HepG2 (cell line): ENCODE data around the gene TOB1. TPM values are rescaled to one million over a fixed set of nuclear protein-coding genes. Genes with fewer than 3 reads are reported as not detected.

Source experiments
- ATAC-seq: fragments of 200-7000 bp; cut with Tn5 transposase; 3 replicates; pipeline ENCODE4 v1.9.1; 2020; ENCODE audit warnings: mild to moderate bottlenecking, moderate library complexity
- BruUV-seq: library from RNA; stranded (reverse); fragments of 400-500 nt; replicated peaks from 2 replicates; lab custom pipeline; 2021; lab: Mats Ljungman, UMichigan
- CTCF ChIA-PET: fragments of 300-600 bp; formaldehyde crosslinking; extraction: SDS; loops from one replicate; lab custom pipeline; 2021; ENCODE audit warnings: low total read pairs, inconsistent platforms, low intra/inter-chr PET ratio; lab: Yijun Ruan, JAX
- POLR2A ChIA-PET: fragments of 350-600 bp; sonication (Branson Sonifier 250); formaldehyde crosslinking; loops from one replicate; lab custom pipeline; 2020; ENCODE audit warnings: antibody characterized with exemption, inconsistent platforms; lab: Yijun Ruan, JAX
- DNase-seq: peaks from one replicate; pipeline ENCODE4 v3.0.0-alpha.2; 2015; ENCODE audit warnings: low spot score
- FAIRE-seq: peaks from 3 replicates; lab custom pipeline; 2011; peaks lifted over from hg19 to GRCh38; lab: Jason Lieb, UNC
- H2AFZ ChIP-seq: one replicate; pipeline ENCODE4 v1.6.1; 2011; ENCODE audit warnings: low read length, inconsistent platforms
- H3K27ac ChIP-seq: fragments of 300-600 bp; 3 replicates; pipeline ENCODE4 v1.8.0; 2011; ENCODE audit warnings: mixed run types, mild to moderate bottlenecking, mixed read lengths, low read length, inconsistent platforms; ENCODE audit not compliant: insufficient read depth; ENCODE audit errors: extremely low read length
- H3K27me3 ChIP-seq, 2 experiments: fragments of 200-600 bp in 1 of 2; 2 replicates in 1 of 2; 3 replicates in 1 of 2; pipeline versions ENCODE4 v1.6.0 to v1.8.0; 2011; ENCODE audit warnings: low read length in 2 of 2, mild to moderate bottlenecking in 2 of 2, moderate library complexity in 2 of 2, inconsistent platforms in 1 of 2; ENCODE audit not compliant: insufficient read depth in 2 of 2, control insufficient read depth in 1 of 2
- H3K36me3 ChIP-seq, 2 experiments: fragments of 200-600 bp in 1 of 2; replicated peaks in 1 of 2; 2 replicates in 1 of 2; 3 replicates in 1 of 2; pipeline versions ENCODE4 v1.5.1 to v1.8.0; 2011; ENCODE audit warnings: low read length in 2 of 2, inconsistent platforms in 1 of 2; ENCODE audit not compliant: insufficient read depth in 2 of 2, control insufficient read depth in 1 of 2
- H3K4me1 ChIP-seq: 2 replicates; pipeline ENCODE4 v1.5.1; 2012; ENCODE audit warnings: low read length, inconsistent platforms; ENCODE audit not compliant: insufficient read depth
- H3K4me2 ChIP-seq: 2 replicates; pipeline ENCODE4 v1.6.0; 2011; ENCODE audit warnings: low read depth, low read length, inconsistent platforms
- H3K4me3 ChIP-seq, 3 experiments: fragments of 200-600 bp in 1 of 3; sonication (generic), shearing (Covaris generic) in 1 of 3; replicated peaks in 1 of 3; 2 replicates each; pipeline ENCODE4 v1.5.1; 2011 to 2016; ENCODE audit warnings: low read length in 3 of 3, inconsistent platforms in 2 of 3, low read depth in 2 of 3, mild to moderate bottlenecking in 2 of 3, control low read depth in 1 of 3, mixed read lengths in 1 of 3; ENCODE audit not compliant: insufficient read depth in 1 of 3
- H3K79me2 ChIP-seq: one replicate; pipeline ENCODE4 v1.6.1; 2011; ENCODE audit warnings: low read length, inconsistent platforms; ENCODE audit not compliant: insufficient read depth
- H3K9ac ChIP-seq: 2 replicates; pipeline ENCODE4 v1.6.0; 2011; ENCODE audit warnings: mild to moderate bottlenecking, low read depth, low read length, inconsistent platforms; ENCODE audit not compliant: insufficient read depth
- H3K9me3 ChIP-seq: 2 replicates; pipeline ENCODE4 v1.5.1; 2012; ENCODE audit warnings: mild to moderate bottlenecking, low read length
- H4K20me1 ChIP-seq: 2 replicates; pipeline ENCODE4 v1.6.0; 2011; ENCODE audit warnings: inconsistent platforms, mild to moderate bottlenecking, low read length, moderate library complexity; ENCODE audit not compliant: insufficient read depth
- AHR ChIP-seq: IDR thresholded peaks from 2 replicates; pipeline ENCODE4 v1.6.1; 2018; ENCODE audit warnings: missing genetic modification reagents, missing compliant biosample characterization
- ASH2L ChIP-seq: fragments of 300-600, 200-600 bp; sonication (generic); IDR thresholded peaks from 2 replicates; pipeline ENCODE4 v1.7.0; 2017; ENCODE audit warnings: low read depth, mild to moderate bottlenecking, moderate library complexity, mixed read lengths, low read length; ENCODE audit not compliant: insufficient read length
- ATRX ChIP-seq: sonication (generic); formaldehyde crosslinking; IDR thresholded peaks from 2 replicates; pipeline ENCODE4 v1.4.0; 2020; ENCODE audit warnings: missing genetic modification reagents, borderline replicate concordance
- ELF3 ChIP-seq: IDR thresholded peaks from 2 replicates; pipeline ENCODE4 v1.6.1; 2016; ENCODE audit warnings: missing genetic modification reagents, missing compliant biosample characterization
- EP300 ChIP-seq, 3 experiments: sonication (generic) in 1 of 3; formaldehyde crosslinking in 1 of 3; IDR thresholded peaks; 2 replicates each; pipeline versions ENCODE4 v1.5.1 to v1.6.1; 2011 to 2020; ENCODE audit warnings: low read depth in 2 of 3, low read length in 2 of 3, borderline replicate concordance in 1 of 3, improper control_type of control experiment in 1 of 3, mild to moderate bottlenecking in 1 of 3, missing genetic modification reagents in 1 of 3, moderate library complexity in 1 of 3
- ERF ChIP-seq: IDR thresholded peaks from 2 replicates; pipeline ENCODE4 v1.6.1; 2018; ENCODE audit warnings: missing biosample characterization, missing genetic modification reagents
- GLMP ChIP-seq: sonication (generic); formaldehyde crosslinking; IDR thresholded peaks from 2 replicates; pipeline ENCODE4 v1.9.0; 2021; ENCODE audit warnings: missing genetic modification reagents, mild to moderate bottlenecking, borderline replicate concordance
- HOXA5 ChIP-seq: sonication (generic); formaldehyde crosslinking; IDR thresholded peaks from 2 replicates; pipeline ENCODE4 v1.4.0; 2020; ENCODE audit warnings: missing genetic modification reagents
- PATZ1 ChIP-seq: sonication (generic); formaldehyde crosslinking; IDR thresholded peaks from 2 replicates; pipeline ENCODE4 v1.4.0; 2020; ENCODE audit warnings: missing genetic modification reagents
- RORA ChIP-seq: sonication (generic); formaldehyde crosslinking; IDR thresholded peaks from 2 replicates; pipeline ENCODE4 v1.5.0; 2020; ENCODE audit warnings: mild to moderate bottlenecking, missing genetic modification reagents, moderate library complexity
- SCMH1 ChIP-seq: sonication (generic); formaldehyde crosslinking; IDR thresholded peaks from 2 replicates; pipeline ENCODE4 v1.9.0; 2021; ENCODE audit warnings: missing genetic modification reagents, mild to moderate bottlenecking, borderline replicate concordance
- SUZ12 ChIP-seq: fragments of 150-350 bp; IDR thresholded peaks from 2 replicates; pipeline ENCODE4 v1.6.1; 2014; ENCODE audit warnings: low read depth, low read length
- TBP ChIP-seq: sonication (generic); formaldehyde crosslinking; IDR thresholded peaks from 2 replicates; pipeline ENCODE4 v1.5.0; 2020; ENCODE audit warnings: missing genetic modification reagents
- ZNF572 ChIP-seq: sonication (generic); formaldehyde crosslinking; IDR thresholded peaks from 2 replicates; pipeline ENCODE4 v1.5.1; 2020; ENCODE audit warnings: mild to moderate bottlenecking, missing genetic modification reagents
- ZNF709 ChIP-seq: sonication (generic); formaldehyde crosslinking; IDR thresholded peaks from 2 replicates; pipeline ENCODE4 v1.5.0; 2020; ENCODE audit warnings: mild to moderate bottlenecking, missing genetic modification reagents
- ZSCAN20 ChIP-seq: sonication (generic); formaldehyde crosslinking; IDR thresholded peaks from 2 replicates; pipeline ENCODE4 v1.4.0; 2020; ENCODE audit warnings: missing genetic modification reagents, mild to moderate bottlenecking, borderline replicate concordance
- WGBS: methylation state at CpG from one replicate; pipeline ENCODE4 v1.1.6; 2017; ENCODE audit warnings: low lambda C conversion rate; 5-methylcytosine and 5-hydroxymethylcytosine counted together
- in situ Hi-C: cut with HindIII; loops from 2 replicates; pipeline ENCODE4 v1.10.0; 2017; ENCODE audit warnings: low pct_unique_long_range_greater_than_20kb; ENCODE audit not compliant: extremely low pct_ligation_motif_present
- intact Hi-C: fragments of 100-400 bp; cut with micrococcal nuclease; formaldehyde crosslinking; loops from one replicate; pipeline ENCODE4 v1.10.0; 2022; ENCODE audit not compliant: unreplicated experiment
- polyA plus RNA-seq, 8 experiments: library from polyadenylated mRNA; depleted of rRNA in 3 of 8; stranded (reverse) in 7 of 8; unstranded in 1 of 8; fragments of >200 nt; fragmentation: Illumina TruSeq in 4 of 8; extraction: Trizol in 4 of 8; gene quantifications; 2 replicates each; pipeline versions ENCODE4 v1.2.1 to v1.2.3, GENCODE V29; 2011 to 2016; ENCODE audit warnings: low read depth in 4 of 8, missing spikeins in 1 of 8, mixed read lengths in 1 of 8; ENCODE audit not compliant: insufficient read depth in 1 of 8
- total RNA-seq, 5 experiments: library from RNA; depleted of rRNA; stranded (reverse); fragments of >200 nt; fragmentation: Illumina TruSeq; extraction: Trizol; gene quantifications; 2 replicates each; pipeline ENCODE4 v1.2.3, GENCODE V29; 2016; ENCODE audit warnings: low read depth in 1 of 5
- TF ChIP-seq, protein P1 (sequence below): sonication (generic); formaldehyde crosslinking; conservative IDR thresholded peaks from 2 replicates; pipeline ENCODE4 v1.8.0; 2022; ENCODE audit warnings: mild to moderate bottlenecking, moderate library complexity, missing genetic modification reagents

TOB1 gene
- total and polyA plus RNA-seq, 2 of the 13 experiments (the other 11 are each of a cell fraction or from before 2014, with no cell fraction given) = 21.9 to 57.7 TPM

GRCh38 chr17:50841949-50842354 is 24.2 kb downstream of the TOB1 start (continued):
- TF ChIP-seq ELF3 (CRISPR knock-in tag) = 0 out of 2 replicates have a peak, but pooled peaks have one; percentile 33
- TF ChIP-seq PATZ1 (CRISPR knock-in tag) = peak; percentile 45; the same call in 1 of the 2 replicates
- TF ChIP-seq SCMH1 (CRISPR knock-in tag) = no peak
- no peak for TF ChIP-seq TBP (CRISPR knock-in tag)
- TF ChIP-seq EP300 (IDR thresholded peaks at IDR 0.05; ENCODE audit: low read depth in 2 of 2, low read length in 2 of 2) = no peak
- TF ChIP-seq EP300 (CRISPR knock-in tag; IDR thresholded peaks at IDR 0.05; ENCODE audit: borderline replicate concordance) = no peak

- H3K4me1 ChIP-seq = peaks cover 78% of the 10 kb centered on the region
- no peak for DNase-seq
- no peak overlapping the region for H2AFZ ChIP-seq
- ChIA-PET POLR2A (interaction anchor here (0.8 to 1.6 kb wide), 2 partner anchors 12 to 25 kb away, joined by 3 to 4 read pairs; partner anchors contain the start of gene TOB1), CTCF (interaction anchor here (0.7 to 4.4 kb wide), 7 partner anchors 11 to 295 kb away, joined by 3 to 94 read pairs (median 4); partner anchors contain the start of gene SPATA20)
- no peaks in the 10 kb centered on the region for H3K36me3 ChIP-seq
- no TSS peak for BruUV-seq
- no peak for FAIRE-seq
- H3K27ac ChIP-seq = no peak overlapping the region
- WGBS = 33% methylated on average over 10 of the region's 11 CpGs
- no peaks in the 10 kb centered on the region for H3K9me3 ChIP-seq
- peak overlapping the region in 1 of 3 experiments; percentile 21; a peak in 1 of 6 replicates for H3K4me3 ChIP-seq
- H3K4me2 ChIP-seq = peak overlapping the region; percentile 46
- in situ Hi-C loops = loop anchor here (5.0 kb wide), 1 partner anchor 54 kb away; no protein-coding TSS in a partner anchor
- no peaks in the 10 kb centered on the region for H4K20me1 ChIP-seq
- H3K9ac ChIP-seq = no peak overlapping the region
- no peaks in the 10 kb centered on the region for H3K79me2 ChIP-seq
- peak; percentile 1; the same call in 1 of the 3 replicates for ATAC-seq
- H3K27me3 ChIP-seq = peaks cover 8 to 79% of the 10 kb centered on the region in 2 experiments; a peak in 4 of 5 replicates
- intact Hi-C loops = loop anchor here (5.0 kb wide), 1 partner anchor 39 kb away; no protein-coding TSS in a partner anchor
- TF ChIP-seq GLMP (CRISPR knock-in tag) (no peak), ZNF709 (CRISPR knock-in tag) (no peak), SUZ12 (no peak), ERF (CRISPR knock-in tag) (no peak), ASH2L (no peak), HOXA5 (CRISPR knock-in tag) (no peak), ZSCAN20 (CRISPR knock-in tag) (no peak), ATRX (CRISPR knock-in tag) (no peak), AHR (no peak), ZNF572 (CRISPR knock-in tag) (0 out of 2 replicates have a peak, but pooled peaks have one; percentile 30), RORA (no peak)
- TF ChIP-seq, protein P1, sequence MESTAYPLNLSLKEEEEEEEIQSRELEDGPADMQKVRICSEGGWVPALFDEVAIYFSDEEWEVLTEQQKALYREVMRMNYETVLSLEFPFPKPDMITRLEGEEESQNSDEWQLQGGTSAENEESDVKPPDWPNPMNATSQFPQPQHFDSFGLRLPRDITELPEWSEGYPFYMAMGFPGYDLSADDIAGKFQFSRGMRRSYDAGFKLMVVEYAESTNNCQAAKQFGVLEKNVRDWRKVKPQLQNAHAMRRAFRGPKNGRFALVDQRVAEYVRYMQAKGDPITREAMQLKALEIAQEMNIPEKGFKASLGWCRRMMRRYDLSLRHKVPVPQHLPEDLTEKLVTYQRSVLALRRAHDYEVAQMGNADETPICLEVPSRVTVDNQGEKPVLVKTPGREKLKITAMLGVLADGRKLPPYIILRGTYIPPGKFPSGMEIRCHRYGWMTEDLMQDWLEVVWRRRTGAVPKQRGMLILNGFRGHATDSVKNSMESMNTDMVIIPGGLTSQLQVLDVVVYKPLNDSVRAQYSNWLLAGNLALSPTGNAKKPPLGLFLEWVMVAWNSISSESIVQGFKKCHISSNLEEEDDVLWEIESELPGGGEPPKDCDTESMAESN = peak; percentile 44; the same call in 1 of the 2 replicates
Measured at GRCh38 chr17:50841277-50841948, 24.7 kb downstream of the TOB1 start.
